NCI-H2196 (cell line): ENCODE measurements around the gene CNDP2.
"Not testable (repeated sequence)": the region's sequence is repeated elsewhere in the genome, so short reads cannot be mapped to it uniquely, and the experiment has no call there.

Source experiments
- DNase-seq: peaks from one replicate; lab custom pipeline; 2025; ENCODE audit not compliant: unreplicated experiment; lab: John Stamatoyannopoulos, UW

CNDP2 gene

GRCh38 chr18:74499633-74500032, 3.5 kb downstream of the CNDP2 start:
- no peak for DNase-seq

GRCh38 chr18:74500372-74500771, 4.2 kb downstream of the CNDP2 start:
- DNase-seq = no peak

DNA sequence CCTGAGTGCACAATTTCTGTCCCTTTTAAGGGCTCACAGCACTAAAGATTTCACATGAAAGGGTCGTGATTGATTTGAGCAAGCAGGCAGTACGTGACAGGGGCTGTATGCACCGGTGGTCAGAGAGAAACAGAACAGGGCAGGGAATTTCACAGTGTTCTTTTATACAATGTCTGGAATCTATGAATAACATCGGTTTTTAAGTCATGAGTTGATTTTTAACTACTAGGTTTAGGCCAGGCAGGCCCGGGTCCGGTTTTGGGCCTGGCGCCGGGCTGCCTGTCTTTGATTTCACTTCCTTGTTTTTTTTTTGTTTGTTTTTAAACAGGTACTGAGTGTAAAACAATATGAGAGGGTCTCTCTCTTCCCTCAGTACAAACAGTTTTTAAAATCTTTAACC, 4.6 kb downstream of the CNDP2 start:
- not testable (repeated sequence) for DNase-seq

DNA sequence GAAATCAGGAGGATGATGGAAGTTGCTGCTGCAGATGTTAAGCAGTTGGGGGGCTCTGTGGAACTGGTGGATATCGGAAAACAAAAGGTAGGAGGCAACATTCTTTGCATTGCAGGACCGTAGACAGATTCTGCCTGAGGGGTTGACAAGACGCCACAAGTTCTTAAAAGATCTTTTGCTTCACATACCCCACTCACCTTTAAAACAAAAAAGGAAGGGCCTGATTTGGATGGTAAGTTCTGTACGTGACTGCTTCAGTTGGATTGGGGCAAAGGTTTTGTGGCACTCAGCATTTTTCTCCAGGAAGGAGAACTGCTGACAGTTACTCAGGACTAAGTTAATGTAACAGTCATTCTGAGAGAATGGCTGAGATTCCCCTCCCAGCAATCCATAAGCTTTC, 5.2 kb downstream of the CNDP2 start:
- DNase-seq = no peak

DNA sequence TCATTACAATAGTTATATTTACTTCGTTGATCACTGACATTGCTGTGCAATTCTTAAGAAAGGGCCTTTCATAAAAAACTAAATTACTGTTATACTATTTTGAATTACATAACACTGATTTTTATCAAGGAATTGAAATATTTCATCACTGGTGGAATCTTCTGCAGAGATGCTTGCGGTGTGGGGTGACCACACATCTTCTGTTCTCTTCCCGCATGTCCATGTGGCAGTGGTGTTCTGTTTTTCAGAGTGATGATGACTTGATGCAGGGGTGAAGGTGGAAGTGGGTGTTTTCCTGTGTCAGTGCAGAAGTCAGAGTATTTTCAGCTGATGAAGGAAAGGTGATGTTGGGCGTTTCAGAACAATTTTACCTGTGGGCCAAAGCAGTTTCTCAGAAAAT, 7.0 kb downstream of the CNDP2 start:
- no peak for DNase-seq

DNA sequence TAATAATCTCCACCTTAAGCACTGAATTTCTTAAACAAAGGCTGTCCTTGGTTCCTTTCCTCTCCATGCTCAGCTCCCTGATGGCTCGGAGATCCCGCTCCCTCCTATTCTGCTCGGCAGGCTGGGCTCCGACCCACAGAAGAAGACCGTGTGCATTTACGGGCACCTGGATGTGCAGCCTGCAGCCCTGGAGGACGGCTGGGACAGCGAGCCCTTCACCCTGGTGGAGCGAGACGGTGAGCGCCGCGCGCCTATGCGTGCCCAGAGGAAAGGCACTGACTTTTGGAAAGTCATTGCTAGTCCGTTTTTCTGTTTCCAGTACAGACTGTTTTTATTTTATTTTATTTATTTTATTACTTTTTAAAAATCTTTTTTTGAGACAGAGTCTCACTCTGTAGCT, 9.6 kb downstream of the CNDP2 start:
- no peak for DNase-seq

GRCh38 chr18:74506448-74507084, 10.4 kb downstream of the CNDP2 start:
- no peak for DNase-seq

DNA sequence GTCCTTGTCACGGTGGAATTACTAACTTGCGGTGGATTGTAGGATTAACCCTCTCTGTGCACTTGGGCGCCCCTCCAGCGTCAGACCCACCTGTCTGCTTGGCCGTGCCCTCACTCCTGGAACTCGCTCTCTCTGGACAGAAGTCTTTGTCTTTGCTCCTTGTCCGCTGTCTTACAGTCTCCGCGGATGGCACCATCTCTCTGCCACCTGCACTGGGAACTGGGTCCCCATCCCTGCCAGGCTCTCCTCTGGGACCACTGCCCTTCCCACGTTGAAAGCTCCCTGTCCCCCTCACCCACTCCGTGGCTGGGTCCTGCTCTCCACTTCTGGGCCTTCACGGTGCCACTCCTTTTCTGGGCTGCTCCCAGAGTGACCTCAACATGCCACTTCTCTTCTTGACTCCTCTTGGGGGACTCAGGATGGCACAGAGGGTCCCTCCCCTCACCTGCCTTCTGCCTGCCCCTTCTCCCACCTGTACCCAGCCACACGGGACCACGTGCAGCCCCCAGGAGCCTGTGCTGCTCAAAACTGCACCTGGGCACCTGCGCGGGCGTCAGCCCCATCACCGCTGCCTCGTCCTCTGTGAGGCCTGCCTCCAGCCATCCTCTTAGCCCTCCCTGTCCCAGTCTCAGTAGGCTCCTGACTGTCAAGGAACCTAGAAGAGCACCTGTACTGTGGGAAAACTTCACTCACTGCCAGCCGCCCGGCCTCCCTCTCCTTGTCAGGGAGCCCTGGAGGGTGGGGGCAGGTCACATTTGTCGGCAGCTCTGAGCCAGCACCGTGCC, 11.1 kb downstream of the CNDP2 start:
- DNase-seq = no peak

DNA sequence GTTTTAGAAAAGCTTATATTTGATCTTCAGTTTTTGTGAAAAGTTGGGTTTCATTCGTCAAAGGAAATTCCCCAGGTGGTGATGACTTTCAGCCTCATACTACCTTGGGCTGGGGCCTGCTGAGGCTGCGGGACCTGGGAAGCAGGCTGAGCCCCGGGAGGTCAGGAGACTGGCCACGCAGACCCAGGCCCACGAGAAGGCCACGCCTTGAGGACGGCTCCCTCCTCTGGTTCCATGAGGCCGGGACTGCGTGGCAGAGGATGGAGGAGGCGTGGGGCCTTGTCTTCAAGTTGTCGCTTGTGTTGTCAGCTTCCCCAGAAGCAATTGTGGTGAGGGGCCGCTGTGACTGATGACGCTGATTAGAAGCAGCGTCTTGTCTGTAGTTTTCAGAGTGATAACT, 11.8 kb downstream of the CNDP2 start:
- no peak for DNase-seq

- no peak for DNase-seq
Observed at GRCh38 chr18:74508366-74508765, 12.2 kb downstream of the CNDP2 start.

DNA sequence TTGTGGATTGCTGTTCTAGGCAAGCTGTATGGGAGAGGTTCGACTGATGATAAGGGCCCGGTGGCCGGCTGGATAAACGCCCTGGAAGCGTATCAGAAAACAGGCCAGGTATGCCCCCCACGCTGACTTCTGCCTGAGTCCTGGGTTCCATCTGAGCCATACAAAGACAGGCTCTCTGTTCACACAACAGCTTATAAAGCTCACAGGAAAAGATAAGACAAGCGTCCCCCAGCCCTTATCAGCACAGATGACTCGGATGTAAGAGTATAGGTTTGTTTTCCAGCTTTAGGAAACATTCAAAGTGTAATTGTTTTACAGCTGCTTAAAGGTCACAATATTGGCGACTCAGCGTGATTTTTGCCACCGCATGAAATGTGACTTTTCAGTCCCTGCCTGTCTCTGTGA, 12.7 kb downstream of the CNDP2 start:
- DNase-seq = no peak

GRCh38 chr18:74509856-74510769, 13.9 kb downstream of the CNDP2 start:
- no peak for DNase-seq

- no peak for DNase-seq
Observed at GRCh38 chr18:74510770-74511095, 14.6 kb downstream of the CNDP2 start.

DNA sequence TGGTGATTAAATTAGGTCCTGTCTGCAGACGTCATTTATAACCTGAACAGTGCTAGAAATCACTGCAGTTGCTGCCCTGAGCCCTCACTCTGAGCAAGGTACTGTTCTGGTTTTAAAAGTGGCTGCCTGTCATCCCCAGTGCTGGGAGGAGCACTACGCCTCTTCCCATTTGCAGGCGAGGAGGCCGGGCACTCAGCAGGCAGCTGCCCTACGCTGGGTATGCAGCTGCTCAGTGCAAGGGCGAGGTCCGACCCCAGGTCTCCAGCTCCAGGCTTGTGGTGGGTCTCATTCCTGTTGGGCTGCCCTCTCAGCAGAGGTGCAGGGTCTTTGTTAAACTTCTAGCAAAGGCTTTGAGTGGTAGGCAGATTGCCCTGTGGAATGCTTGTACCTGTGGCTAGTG, 15.7 kb downstream of the CNDP2 start:
- DNase-seq = no peak

- DNase-seq = no peak
Observed at GRCh38 chr18:74512321-74513053, 16.3 kb downstream of the CNDP2 start.

GRCh38 chr18:74513149-74513882, 17.2 kb downstream of the CNDP2 start:
- DNase-seq = no peak

GRCh38 chr18:74513883-74514205, 17.7 kb downstream of the CNDP2 start:
- no peak for DNase-seq

DNA sequence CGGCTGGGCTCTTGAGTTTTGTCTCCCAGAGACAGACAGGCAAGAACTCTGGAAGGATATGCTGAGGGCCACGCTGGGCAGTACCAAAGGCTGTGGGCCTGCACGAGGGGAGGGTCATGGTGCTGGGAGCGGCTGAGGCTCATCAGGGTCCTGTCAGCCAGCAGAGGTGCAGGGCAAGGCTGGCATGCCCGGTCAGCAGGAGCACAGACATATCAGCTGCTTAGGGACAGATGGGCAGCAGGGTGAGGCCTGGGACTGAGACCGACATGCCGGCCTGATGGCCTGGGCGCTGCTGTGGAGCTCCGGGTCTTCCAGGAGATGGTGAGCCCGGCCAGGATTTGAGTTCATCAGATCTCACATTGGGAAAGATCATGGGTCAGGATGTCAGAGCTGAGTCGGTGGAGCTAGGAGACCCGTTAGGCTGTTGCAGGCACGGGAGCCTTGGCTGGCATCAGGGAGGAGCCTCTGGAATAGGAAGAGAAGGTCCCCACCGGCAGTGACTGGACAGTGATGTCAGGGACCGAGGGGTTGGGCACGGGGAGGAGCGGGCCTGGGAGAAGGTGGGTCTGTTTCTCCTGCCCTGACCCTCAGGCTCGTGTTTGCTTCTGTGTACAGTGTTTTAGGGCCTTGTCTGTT, 18.8 kb downstream of the CNDP2 start:
- DNase-seq = no peak

DNA sequence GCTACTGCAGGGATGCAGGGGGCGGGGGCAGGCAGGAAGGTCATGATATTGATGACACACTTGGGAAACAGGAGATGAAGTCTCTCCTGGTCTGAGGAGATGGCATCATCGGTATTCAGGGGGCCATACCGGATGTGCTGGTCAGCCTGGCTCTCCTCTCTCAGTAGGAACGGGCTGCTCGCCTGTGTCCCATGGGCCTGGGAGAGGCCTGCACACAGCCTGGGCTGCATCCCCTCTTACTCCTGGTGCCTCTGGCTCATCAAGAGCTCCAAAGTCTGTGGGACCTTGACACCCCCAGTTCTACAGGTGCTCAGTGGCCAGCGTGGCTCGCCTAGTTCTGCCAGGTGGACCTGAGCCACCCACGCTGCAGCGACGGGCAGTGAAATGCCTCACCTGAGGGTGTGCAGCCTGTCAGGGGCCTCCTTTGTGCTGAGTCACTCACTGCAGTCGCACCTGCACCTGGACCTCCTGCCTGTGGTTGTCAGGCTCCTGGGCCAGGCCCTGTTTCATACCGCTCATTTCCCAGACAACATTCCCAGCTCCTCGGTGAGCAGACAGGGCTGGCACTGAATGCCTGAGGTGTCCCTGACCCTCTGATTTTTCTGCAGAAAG, 19.6 kb downstream of the CNDP2 start:
- DNase-seq = no peak
